Measurements from ENCODE around the gene EID3.

DNA sequence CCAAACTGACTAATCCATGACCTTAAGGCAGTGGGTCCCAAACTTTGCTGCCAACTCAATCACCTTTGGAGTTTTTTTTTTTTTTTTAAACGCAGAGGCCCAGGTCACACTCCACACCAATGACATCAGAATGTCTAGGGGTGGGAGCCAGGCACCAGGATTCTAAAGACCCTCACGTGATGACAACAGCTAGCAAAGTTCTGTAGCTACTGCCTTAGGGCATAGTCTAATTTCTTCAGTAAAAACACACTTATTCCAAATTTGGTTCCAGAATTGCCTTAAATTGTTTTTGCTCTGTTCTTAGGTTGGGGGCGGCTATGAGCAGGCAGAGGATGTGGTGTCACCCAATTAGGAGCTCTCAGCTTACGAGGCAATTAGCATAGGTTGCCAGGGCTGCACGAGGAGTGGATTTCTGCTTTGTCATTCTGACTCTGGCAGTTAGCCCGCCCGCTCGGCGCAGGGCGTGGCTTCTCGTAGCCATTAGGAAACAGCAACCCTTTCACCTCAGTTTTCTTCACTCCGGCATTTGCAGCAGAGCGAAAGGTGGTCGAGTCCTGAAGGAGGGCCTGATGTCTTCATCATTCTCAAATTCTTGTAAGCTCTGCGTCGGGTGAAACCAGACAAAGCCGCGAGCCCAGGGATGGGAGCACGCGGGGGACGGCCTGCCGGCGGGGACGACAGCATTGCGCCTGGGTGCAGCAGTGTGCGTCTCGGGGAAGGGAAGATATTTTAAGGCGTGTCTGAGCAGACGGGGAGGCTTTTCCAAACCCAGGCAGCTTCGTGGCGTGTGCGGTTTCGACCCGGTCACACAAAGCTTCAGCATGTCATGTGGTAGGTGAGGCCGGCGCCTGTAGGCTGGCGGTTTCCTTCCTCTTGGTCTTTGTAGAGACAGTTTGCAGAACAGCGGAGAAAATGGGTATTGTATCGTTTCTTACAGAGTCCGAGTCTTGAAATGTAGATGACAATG, 16.7 kb upstream of the EID3 start:
- TF ChIP-seq, protein P1, sequence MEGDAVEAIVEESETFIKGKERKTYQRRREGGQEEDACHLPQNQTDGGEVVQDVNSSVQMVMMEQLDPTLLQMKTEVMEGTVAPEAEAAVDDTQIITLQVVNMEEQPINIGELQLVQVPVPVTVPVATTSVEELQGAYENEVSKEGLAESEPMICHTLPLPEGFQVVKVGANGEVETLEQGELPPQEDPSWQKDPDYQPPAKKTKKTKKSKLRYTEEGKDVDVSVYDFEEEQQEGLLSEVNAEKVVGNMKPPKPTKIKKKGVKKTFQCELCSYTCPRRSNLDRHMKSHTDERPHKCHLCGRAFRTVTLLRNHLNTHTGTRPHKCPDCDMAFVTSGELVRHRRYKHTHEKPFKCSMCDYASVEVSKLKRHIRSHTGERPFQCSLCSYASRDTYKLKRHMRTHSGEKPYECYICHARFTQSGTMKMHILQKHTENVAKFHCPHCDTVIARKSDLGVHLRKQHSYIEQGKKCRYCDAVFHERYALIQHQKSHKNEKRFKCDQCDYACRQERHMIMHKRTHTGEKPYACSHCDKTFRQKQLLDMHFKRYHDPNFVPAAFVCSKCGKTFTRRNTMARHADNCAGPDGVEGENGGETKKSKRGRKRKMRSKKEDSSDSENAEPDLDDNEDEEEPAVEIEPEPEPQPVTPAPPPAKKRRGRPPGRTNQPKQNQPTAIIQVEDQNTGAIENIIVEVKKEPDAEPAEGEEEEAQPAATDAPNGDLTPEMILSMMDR (IDR thresholded peaks at IDR 0.05; ENCODE audit: insufficient read depth, low read length, poor library complexity, severe bottlenecking), result no peak
- TF ChIP-seq EZH2phosphoT487 (conservative IDR thresholded peaks at IDR 0.05; ENCODE audit: low read length), result no peak
